IPS-20b (cell line): ENCODE results near the gene BABAM2.
"Not testable (repeated sequence)": the region's sequence is repeated elsewhere in the genome, so short reads cannot be mapped to it uniquely, and the experiment has no call there.

Experiments used
- H3K27ac ChIP-seq: one replicate; pipeline ENCODE4 v1.5.1; 2013; ENCODE audit warnings: low read length
- H3K27me3 ChIP-seq: 2 replicates; pipeline ENCODE4 v1.6.1; 2013; ENCODE audit warnings: mild to moderate bottlenecking, low read length, inconsistent platforms; ENCODE audit not compliant: insufficient read depth
- H3K36me3 ChIP-seq: 2 replicates; pipeline ENCODE4 v1.6.1; 2013; ENCODE audit warnings: low read depth, mild to moderate bottlenecking, inconsistent platforms, low read length, moderate library complexity; ENCODE audit not compliant: insufficient read depth
- H3K4me1 ChIP-seq: 2 replicates; pipeline ENCODE4 v1.6.1; 2013; ENCODE audit warnings: mild to moderate bottlenecking, control low read depth, inconsistent platforms, low read length, moderate library complexity; ENCODE audit not compliant: insufficient read depth
- H3K4me3 ChIP-seq: 2 replicates; pipeline ENCODE4 v1.5.1; 2013; ENCODE audit warnings: mild to moderate bottlenecking, low read length, inconsistent platforms
- H3K9ac ChIP-seq: 2 replicates; pipeline ENCODE4 v1.6.1; 2013; ENCODE audit warnings: low read depth, mild to moderate bottlenecking, inconsistent platforms, low read length, moderate library complexity
- H3K9me3 ChIP-seq: 2 replicates; pipeline ENCODE4 v1.6.1; 2013; ENCODE audit warnings: mild to moderate bottlenecking, low read depth, low read length, inconsistent platforms; ENCODE audit not compliant: insufficient read depth

Gene BABAM2

DNA sequence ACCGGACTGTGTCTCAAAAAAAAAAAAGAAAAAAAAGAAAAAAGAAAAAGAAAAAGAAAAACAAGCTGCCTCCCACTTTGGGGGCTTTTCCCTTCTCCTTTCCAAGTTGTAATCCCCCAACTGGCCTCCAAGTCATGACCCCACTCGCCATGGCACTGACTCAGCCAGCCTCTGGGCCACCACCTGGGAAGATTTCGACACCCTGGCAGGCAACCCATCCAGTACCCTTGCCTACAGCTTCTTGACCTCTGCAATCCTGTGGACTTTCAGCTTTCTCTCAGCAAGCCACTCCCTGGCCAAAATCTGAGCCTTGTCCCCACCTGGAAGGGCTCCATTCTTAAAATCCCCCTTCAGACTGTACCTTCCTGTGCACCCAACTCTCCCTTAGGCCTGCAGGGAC is 479.8 kb downstream of the BABAM2 start:
- Histone ChIP-seq H3K9me3 (no peaks in the 10 kb centered on the region), H3K36me3 (no peaks in the 10 kb centered on the region), H3K9ac (no peak overlapping the region), H3K27me3 (no peaks in the 10 kb centered on the region), H3K27ac (no peak overlapping the region), H3K4me1 (no peaks in the 10 kb centered on the region), H3K4me3 (no peak overlapping the region)

DNA sequence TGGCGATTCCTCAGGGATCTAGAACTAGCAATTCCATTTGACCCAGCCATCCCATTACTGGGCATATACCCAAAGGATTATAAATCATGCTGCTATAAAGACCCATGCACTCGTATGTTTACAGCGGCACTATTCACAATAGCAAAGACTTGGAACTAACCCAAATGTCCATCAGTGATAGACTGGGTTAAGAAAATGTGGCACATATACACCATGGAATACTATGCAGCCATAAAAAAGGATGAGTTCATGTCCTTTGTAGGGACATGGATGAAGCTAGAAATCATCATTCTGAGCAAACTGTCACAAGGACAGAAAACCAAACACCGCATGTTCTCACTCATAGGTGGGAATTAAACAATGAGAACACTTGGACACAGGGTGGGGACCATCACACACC is 481.2 kb downstream of the BABAM2 start:
- H3K36me3 ChIP-seq, H3K4me1 ChIP-seq, H3K27me3 ChIP-seq, H3K27ac ChIP-seq, H3K9ac ChIP-seq, H3K9me3 ChIP-seq, H3K4me3 ChIP-seq: not testable (repeated sequence)

DNA sequence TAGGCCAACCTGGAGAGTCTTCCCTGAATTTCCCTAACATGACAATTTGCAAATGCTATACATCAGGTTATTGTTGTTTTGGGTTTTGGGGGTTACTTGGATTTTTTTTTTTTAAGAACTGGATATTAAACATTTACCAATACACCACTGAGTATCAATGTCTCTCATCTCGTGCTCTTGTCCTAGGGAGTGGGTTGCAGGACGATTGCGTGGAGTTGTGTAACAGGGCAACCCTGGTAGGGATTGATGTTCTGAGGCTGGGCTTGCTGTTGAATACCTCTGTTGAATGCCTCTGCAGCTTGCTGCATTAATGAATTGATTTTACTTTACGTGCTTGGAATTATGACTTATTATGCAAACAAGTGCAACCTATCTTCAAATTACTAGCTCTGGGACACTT is 483.3 kb downstream of the BABAM2 start:
- H3K4me3 ChIP-seq, result no peak overlapping the region
- H3K9me3 ChIP-seq, result no peaks in the 10 kb centered on the region
- peaks cover 14% of the 10 kb centered on the region for H3K27me3 ChIP-seq
- H3K9ac ChIP-seq, result no peak overlapping the region
- H3K27ac ChIP-seq, result no peak overlapping the region
- no peaks in the 10 kb centered on the region for H3K4me1 ChIP-seq
- no peaks in the 10 kb centered on the region for H3K36me3 ChIP-seq

DNA sequence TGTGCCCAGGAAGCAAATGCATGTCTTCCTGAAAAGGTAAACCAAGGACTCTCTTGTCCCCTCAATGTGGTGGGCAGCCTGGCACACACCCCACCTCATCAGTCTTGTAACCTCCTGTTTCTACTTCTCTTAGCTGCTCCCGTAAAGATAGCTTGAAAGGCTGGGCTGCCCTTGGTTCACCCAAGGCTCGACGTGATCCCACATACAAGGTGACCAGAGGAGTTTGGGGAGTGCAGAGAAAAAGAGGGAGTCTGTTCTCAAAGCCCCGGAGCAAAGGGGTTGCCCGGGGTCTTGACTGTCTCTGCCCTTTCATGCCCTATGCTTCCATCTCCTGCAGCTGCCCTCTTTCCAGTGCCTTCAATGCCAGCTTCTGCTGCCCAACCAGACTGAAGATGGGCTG is 483.8 kb downstream of the BABAM2 start:
- Histone ChIP-seq H3K9ac (no peak overlapping the region), H3K4me1 (no peaks in the 10 kb centered on the region), H3K9me3 (no peaks in the 10 kb centered on the region), H3K27ac (no peak overlapping the region), H3K27me3 (peaks cover 18% of the 10 kb centered on the region), H3K36me3 (no peaks in the 10 kb centered on the region), H3K4me3 (no peak overlapping the region)

DNA sequence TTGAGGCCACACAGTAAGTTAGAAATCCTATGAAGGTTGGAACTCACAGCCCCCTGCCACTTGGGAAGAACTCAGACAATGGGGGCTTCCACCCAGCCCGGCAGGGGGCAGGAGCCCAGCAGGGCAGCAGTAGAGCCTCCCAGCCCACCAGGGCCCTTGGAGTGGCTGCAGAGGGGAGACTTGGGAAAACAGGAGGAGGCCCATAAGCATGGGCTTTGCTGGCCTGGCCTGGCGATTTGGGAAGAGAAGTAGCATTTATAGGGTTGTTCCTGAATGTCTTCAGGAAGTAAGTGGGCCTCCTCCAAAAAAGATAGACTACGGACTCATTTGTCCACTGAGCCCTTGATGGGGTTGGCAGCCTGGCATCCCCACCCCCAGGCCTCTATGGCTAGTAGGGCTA is 484.7 kb downstream of the BABAM2 start:
- H3K9ac ChIP-seq, result no peak overlapping the region
- H3K36me3 ChIP-seq, result no peaks in the 10 kb centered on the region
- H3K27me3 ChIP-seq, result peaks cover 27% of the 10 kb centered on the region
- no peaks in the 10 kb centered on the region for H3K9me3 ChIP-seq
- no peak overlapping the region for H3K27ac ChIP-seq
- H3K4me3 ChIP-seq, result no peak overlapping the region
- H3K4me1 ChIP-seq, result no peaks in the 10 kb centered on the region

DNA sequence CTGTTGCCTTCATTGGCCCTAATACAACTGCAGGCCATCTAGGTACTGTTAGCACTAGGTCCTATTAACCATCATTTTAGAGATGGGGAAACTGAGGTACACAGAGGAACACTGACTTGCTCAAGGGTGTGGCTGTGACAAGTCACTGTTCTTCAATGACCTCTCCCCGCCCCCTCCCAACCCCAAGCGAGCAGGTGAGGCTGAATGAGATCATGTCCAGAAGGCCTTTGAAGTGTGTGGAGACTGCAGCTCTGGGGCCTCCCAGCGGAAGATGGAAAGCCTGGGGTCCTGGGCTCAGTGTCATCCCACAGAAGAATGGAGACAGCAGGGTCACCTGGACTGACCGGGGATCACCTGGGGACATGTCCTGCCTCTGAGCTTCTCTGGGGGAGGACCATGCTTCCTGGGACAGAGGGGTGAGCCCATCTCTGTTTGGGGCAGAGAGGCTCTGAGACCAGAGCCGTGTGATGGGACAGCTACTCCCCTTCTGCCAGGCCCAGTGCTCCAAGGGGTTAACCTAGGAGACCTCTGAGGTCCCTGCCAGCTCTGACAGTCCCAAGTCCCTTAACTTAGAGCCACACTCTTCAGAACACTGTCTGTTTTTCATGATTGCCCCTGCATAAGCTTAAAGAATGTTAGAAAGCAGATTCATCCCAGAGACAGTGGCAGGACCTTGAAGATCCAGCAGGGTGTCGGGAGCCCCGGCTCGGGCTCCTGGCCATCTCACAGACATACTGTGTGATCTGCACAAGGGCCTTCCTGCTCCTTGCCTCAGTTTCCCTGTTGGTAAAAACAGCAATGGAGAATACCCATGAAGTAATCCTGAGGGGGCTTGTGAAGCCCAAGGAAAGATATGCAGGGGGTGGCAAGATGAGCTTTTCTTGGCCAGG is 485.5 kb downstream of the BABAM2 start:
- Histone ChIP-seq H3K9me3 (no peaks in the 10 kb centered on the region), H3K36me3 (no peaks in the 10 kb centered on the region), H3K27me3 (peaks cover 35% of the 10 kb centered on the region), H3K4me1 (no peaks in the 10 kb centered on the region), H3K9ac (no peak overlapping the region), H3K4me3 (no peak overlapping the region), H3K27ac (no peak overlapping the region)

DNA sequence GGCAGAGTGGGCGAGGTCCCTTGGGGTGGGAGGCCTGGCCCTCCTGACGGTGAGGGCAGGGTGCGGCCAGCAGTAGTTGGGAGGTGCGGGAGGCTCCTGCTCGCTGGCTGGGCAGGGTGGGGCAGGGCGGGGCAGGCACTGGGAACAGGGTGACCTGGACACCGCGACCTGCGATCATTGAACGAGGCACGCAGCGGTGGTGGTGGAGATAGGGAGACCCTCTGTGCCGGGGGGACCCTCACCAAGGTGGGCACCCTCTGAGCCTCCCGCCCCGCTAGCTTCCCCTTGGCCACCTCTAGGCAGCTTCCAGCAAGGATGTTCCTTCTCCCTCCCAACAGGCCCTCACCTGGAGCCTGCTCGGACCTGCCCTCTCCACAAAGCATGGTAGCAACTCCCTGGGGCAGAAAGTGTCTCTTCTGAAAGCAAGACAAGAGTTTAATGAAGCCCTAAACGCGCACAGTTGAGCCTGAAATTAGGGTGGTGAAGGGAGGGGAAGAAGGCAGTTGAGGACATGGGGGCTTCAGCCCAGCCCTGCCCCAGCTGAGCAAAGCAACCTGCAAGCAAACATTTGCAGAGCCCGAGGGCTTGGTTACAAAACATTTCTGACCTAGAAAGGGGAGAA is 486.8 kb downstream of the BABAM2 start:
- H3K4me1 ChIP-seq, result no peaks in the 10 kb centered on the region
- H3K36me3 ChIP-seq, result no peaks in the 10 kb centered on the region
- peaks cover 48% of the 10 kb centered on the region for H3K27me3 ChIP-seq
- H3K9ac ChIP-seq, result no peak overlapping the region
- no peak overlapping the region for H3K4me3 ChIP-seq
- no peaks in the 10 kb centered on the region for H3K9me3 ChIP-seq
- H3K27ac ChIP-seq, result no peak overlapping the region

DNA sequence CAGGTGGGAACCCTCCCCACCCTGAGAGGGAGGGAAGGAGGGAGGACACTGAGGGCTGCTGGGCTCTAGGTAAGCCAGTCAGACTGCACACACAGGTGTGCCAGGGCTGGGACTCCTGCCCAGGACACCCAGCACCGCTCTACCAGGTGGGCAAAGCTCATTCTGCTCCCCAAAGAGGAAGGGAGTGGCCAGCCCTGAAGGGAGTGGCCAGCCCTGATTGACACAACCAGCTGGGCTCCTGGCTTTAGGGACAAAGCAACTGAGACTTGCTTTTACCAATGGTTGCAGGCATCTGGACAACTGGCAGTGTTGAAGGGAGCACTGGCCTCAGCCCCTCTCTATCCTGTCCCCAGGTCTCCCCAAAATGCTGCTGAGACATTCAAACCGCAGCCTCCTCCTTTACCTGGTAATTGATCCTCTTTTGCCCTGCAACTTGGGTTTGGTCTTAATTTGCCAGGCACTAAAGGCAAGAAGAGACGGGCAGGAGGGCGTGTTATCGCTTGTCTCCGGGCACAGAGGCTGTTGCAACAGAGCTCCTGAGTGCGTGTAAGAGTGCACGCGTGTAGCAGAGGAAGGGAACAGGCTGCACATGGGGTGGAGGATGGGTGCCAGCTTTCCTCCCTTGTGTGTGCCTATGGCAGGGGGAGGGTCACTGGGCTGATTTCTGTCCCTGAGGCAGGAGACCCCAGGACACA is 487.6 kb downstream of the BABAM2 start:
- H3K27me3 ChIP-seq, result peaks cover 56% of the 10 kb centered on the region
- no peak overlapping the region for H3K9ac ChIP-seq
- H3K4me3 ChIP-seq, result no peak overlapping the region
- H3K36me3 ChIP-seq, result no peaks in the 10 kb centered on the region
- H3K27ac ChIP-seq, result no peak overlapping the region
- no peaks in the 10 kb centered on the region for H3K4me1 ChIP-seq
- H3K9me3 ChIP-seq, result no peaks in the 10 kb centered on the region

DNA sequence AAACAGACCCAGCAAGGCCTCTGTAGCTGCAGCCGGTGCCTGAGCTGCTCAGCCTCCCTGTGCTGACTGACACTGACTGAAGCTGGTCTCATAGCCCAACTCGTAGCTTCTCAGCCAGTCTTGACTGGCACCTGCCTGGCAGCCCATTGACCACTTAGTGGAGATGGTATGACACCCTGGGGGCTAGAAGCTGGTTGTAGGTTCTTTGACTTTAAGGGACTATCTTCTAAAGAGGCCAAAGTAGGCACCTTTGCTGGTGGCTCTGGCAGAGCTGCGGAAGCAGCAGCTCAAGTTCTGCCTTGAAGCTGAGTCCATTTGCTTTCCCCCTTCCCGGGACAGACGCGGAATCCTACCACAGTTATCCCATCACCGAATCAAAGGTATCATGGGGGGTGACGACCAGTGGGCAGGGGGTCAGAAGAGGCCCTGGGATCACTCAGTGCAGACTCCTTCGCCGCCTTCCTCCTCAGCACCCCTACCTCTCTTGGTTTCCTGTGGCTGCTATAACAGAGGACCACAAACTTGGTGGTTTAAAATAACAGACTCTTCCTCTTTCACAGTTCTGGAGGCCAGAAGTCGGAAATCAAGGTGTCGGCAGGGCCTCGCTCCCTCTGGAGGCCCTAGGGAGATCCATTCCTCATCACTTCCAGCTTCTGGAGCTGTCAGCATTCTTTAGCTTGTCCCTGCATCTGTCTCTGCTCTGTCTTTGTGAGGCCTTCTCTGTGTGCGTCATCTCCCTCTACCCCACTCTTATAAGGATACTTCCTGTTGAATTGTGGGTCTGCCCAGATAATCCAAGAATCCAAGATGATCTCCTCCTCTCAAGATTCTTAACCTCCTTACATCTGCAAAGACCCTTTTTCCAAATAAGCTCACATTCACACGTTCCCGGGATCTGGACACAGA is 488.4 kb downstream of the BABAM2 start:
- peaks cover 60% of the 10 kb centered on the region for H3K27me3 ChIP-seq
- H3K36me3 ChIP-seq, result no peaks in the 10 kb centered on the region
- H3K4me1 ChIP-seq, result no peaks in the 10 kb centered on the region
- no peaks in the 10 kb centered on the region for H3K9me3 ChIP-seq
- no peak overlapping the region for H3K4me3 ChIP-seq
- H3K27ac ChIP-seq, result no peak overlapping the region
- H3K9ac ChIP-seq, result no peak overlapping the region

DNA sequence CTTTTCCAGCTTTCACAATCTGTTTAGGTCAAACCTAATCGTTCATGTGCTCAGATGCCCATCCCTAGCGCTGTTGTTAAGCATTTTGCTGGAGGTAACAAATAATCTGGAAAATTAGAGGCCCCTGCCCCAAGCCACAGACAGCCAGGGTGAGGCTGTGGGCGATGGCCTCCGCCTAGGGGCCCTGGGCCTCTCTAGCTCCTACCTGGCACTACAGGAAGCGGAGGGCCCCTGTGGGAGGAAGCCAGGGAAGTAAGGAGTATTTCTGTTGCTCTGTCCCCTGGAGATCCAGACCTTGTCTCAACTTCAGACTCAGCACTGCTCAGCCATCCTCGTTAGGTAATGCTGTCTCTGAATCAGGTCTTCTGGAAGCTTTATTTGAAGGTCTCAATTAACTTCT is 489.7 kb downstream of the BABAM2 start:
- no peak overlapping the region for H3K4me3 ChIP-seq
- peaks cover 65% of the 10 kb centered on the region for H3K27me3 ChIP-seq
- no peaks in the 10 kb centered on the region for H3K36me3 ChIP-seq
- no peak overlapping the region for H3K27ac ChIP-seq
- no peaks in the 10 kb centered on the region for H3K9me3 ChIP-seq
- no peaks in the 10 kb centered on the region for H3K4me1 ChIP-seq
- H3K9ac ChIP-seq, result no peak overlapping the region
